Fibroblast of lung (primary cell): ENCODE data around the gene HSD3B7.
"Not testable (repeated sequence)": the region's sequence is repeated elsewhere in the genome, so short reads cannot be mapped to it uniquely, and the experiment has no call there.

Source experiments
- EZH2 ChIP-seq: IDR thresholded peaks from 2 replicates; pipeline ENCODE4 v1.5.1; 2012; ENCODE audit warnings: low read length, control low read depth, mild to moderate bottlenecking; ENCODE audit errors: missing control alignments
- TF ChIP-seq, protein P1 (sequence below), 2 donors: IDR thresholded peaks in 1 of 2; conservative IDR thresholded peaks in 1 of 2; 1 replicate in 1 of 2; 2 replicates in 1 of 2; pipeline ENCODE4 v1.5.1; 2011 to 2012; ENCODE audit warnings: low read length in 2 of 2, control low read depth in 1 of 2, inconsistent platforms in 1 of 2, low read depth in 1 of 2, mild to moderate bottlenecking in 1 of 2

DNA sequence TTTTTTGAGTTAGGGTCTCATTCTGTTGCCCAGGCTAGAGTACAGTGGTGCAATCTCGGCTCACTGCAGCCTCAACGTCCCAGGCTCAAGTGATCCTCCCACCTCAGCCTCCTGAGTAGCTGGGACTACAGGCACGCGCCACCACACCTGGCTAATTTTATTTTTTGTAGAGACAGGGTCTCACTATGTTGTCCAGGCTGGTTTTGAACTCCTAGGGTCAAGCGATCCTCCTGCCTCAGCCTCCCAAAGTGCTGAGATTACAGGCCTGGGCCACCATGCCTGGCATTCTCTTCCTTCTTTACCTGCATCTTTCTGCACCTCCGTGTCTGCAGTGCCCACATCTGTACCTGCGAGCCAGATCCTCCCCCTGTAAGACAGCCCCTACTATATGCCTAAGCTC, 26.8 kb downstream of the HSD3B7 start:
- TF ChIP-seq, protein P1, sequence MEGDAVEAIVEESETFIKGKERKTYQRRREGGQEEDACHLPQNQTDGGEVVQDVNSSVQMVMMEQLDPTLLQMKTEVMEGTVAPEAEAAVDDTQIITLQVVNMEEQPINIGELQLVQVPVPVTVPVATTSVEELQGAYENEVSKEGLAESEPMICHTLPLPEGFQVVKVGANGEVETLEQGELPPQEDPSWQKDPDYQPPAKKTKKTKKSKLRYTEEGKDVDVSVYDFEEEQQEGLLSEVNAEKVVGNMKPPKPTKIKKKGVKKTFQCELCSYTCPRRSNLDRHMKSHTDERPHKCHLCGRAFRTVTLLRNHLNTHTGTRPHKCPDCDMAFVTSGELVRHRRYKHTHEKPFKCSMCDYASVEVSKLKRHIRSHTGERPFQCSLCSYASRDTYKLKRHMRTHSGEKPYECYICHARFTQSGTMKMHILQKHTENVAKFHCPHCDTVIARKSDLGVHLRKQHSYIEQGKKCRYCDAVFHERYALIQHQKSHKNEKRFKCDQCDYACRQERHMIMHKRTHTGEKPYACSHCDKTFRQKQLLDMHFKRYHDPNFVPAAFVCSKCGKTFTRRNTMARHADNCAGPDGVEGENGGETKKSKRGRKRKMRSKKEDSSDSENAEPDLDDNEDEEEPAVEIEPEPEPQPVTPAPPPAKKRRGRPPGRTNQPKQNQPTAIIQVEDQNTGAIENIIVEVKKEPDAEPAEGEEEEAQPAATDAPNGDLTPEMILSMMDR (conservative IDR thresholded peaks at IDR 0.05 in 1 of 2, IDR thresholded peaks at IDR 0.05 in 1 of 2; ENCODE audit: low read depth in 1 of 2, low read length in 2 of 2), result not testable (repeated sequence)
- TF ChIP-seq EZH2, result not testable (repeated sequence)
